Hippocampal formation (tissue), 2 donors: Measurements from ENCODE around the gene NEU3.
"Not testable (repeated sequence)": the region's sequence is repeated elsewhere in the genome, so short reads cannot be mapped to it uniquely, and the experiment has no call there.

ENCODE experiments used
- DNase-seq, 2 donors: peaks; one replicate each; lab custom pipeline; 2025; lab: John Stamatoyannopoulos, UW

NEU3 gene

DNA sequence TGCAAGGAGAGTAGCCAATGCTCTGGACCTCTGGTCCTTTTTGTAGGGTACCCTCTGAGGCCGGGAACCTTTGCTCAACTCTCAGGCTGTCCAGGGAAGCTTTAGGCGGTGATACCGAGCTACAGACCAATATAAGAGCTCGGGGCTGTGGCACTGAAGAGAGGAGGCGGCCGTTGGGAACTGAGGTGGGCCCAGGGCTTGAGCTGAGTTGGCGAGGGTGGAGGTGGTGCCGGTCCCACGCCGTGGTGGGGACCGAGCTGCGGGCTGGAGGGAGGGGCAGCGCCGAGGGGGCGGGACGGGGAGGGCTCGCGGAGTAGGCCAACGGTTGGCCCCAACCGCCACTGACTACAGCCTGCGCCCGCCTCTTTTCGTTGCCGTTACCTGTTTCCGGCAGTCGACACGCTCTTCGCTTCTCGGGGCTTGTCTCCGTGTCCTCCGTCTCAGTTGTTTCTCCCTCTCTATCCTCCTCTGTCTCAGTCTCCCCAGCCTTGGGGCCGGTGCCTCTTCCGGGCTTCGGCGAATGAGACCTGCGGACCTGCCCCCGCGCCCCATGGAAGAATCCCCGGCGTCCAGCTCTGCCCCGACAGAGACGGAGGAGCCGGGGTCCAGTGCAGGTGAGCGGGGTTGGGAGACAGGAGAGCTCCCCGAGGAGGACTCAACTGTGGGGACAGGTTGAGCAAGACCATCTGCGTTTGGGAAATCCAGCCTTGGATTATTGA is at the start of gene NEU3:
Gene NEU3, plus strand, starts transcription at position 393 of the 719 bp plus-strand sequence. Its CDS starts 128 bp downstream, at position 521.
- DNase-seq: peak; percentile 58 to 72

DNA sequence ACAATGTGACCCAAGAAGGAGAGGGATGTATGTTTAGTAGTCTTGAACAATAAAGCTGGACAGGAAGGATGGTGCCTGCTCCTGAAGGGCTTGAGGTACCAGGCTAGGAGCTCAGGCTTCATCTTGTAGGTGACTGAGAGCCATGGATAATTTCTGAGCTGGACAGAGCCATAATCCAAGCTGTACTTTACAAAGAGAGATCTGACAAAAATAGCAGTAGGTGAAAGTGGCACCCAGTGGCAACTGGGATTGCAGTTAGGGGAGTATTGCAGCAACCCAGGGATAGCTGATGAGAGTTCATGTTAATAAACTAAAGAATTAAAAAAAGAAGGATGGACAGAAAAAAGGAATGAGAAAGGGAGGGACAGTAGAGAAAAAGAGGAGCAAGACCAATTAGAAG is 47.2 kb upstream of the NEU3 start:
- DNase-seq: no peak

DNA sequence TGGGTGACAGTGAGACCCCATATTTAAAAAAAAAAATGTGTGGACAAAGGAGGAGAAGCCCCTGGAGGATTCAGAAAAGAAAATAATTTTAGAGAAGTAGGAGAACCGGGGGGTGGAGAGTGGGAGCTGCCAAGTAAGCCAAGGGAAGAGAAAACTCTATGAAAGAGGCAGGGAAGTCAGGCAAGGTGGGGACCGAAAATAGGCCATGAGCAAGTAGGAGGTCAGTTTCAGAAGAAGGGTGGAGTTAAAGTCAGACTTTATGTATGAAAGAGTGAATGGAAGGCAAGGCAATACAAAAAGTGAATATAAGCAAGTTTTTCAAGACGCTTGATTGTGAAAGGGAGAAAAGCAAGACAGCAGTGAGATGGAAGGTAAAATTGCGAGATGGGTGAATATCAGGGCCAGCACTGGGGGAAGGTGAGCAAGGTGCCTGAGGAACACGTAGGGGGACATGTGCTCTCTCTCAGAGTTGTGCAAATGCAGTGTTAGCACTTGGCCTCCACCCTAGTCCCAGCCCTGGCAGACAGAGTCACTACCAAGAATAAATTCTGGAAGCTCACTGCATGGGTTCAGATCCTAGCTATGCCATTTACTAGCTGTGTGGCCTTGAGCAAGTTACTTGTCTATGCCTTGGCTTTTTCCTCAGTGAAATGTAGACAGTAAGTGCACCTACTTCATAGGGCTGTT is 46.5 kb upstream of the NEU3 start:
- no peak for DNase-seq

DNA sequence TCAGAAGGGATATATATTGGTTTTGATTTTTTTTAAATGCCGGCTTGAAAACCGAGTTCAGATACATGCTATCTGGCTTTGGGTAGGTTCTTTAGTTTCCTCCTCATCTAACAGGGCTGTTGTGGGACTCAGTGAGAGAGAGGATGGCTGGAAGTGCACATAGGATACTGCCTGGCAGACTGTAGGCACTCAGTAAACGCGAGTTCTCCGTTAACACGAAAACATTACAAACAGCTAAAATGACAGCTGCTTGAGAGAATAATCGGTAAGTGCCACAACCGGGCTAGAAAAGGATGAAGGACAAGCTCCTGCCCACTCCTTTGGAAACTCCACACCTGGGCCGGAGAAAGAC is 40.2 kb upstream of the NEU3 start:
- DNase-seq: no peak

DNA sequence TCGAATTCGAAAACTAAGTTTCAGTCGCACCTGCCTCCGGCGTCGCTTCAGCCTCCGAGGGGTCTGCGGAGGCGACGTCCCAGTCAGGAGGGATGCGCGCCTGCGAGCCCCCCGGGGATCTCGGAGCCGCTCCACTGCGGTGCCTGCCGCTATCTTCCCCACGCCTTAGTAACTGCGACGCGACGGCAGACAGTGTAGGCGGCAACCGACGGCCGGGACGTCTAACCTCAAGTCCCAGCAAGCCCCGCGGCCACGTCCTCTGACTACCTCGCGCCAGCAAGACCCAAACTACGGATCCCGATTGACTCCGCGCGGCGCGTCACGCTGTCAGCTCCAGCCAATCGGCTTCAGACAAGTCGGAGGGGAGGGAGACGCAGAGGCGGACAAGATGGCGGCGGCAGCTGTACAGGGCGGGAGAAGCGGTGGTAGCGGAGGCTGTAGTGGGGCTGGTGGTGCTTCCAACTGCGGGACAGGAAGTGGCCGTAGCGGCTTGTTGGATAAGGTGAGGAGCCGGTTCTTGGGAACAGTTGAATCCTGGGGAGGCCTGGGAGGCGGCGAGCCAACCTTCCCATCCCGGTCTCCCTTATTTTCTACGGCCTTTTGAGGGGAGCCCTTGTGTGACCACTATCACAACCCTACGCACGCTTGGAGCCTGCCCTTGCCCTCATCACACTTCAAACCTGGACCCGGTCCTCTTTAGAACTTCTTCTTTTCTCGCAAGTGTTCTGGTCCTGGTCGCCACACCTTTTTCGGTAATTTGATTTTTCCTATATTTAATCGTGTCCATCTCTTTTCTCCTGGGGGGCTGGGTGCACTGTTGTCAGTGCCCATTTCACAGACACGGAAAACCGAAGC is 39.6 kb upstream of the NEU3 start, which contains the start of the genes SPCS2 and XRRA1:
Gene SPCS2, plus strand, starts transcription at position 369 of the 855 bp plus-strand sequence. Its CDS starts 20 bp downstream, at position 389.
Gene XRRA1, minus strand, starts transcription at position 194 of the 855 bp plus-strand sequence. CDS start 8,213 bp downstream, outside the sequence.
- DNase-seq: peak; percentile 97 to 98

- DNase-seq: no peak
These were observed 39.0 kb upstream of the NEU3 start for GRCh38 chr11:74949753-74950137.

DNA sequence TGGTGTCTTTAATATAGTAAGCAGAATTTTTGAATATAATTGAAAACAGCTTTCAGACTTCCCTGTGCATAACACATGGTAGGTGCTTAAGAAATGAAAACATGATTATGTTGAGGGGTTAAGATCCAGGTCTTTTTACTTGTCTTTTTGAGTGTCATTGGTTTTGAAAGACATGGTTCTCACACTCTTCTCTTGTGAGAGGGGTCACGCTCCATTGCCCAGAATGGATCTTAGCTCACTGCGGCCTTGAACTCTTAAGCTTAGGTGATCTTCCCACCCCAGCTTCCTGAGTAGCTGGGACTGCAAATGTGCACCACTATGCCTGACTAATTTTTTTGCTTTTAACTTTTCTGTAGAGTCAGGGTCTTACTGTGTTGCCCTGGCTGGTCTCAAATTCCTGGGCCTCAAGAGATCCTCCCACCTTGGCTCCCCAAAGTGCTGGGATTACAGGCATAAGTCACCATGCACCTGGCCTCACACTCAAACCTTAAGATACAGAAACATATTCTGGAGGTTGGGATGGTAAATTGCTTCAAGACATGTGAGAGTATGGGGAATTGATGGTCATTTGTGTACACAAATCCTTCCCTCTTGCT is 38.3 kb upstream of the NEU3 start:
- DNase-seq: no peak

- DNase-seq: no peak
These were observed 37.5 kb upstream of the NEU3 start for GRCh38 chr11:74951226-74951625.

GRCh38 chr11:74952752-74953151 is 36.0 kb upstream of the NEU3 start:
- no peak for DNase-seq

- no peak for DNase-seq
These were observed 35.3 kb upstream of the NEU3 start for GRCh38 chr11:74953451-74953850.

DNA sequence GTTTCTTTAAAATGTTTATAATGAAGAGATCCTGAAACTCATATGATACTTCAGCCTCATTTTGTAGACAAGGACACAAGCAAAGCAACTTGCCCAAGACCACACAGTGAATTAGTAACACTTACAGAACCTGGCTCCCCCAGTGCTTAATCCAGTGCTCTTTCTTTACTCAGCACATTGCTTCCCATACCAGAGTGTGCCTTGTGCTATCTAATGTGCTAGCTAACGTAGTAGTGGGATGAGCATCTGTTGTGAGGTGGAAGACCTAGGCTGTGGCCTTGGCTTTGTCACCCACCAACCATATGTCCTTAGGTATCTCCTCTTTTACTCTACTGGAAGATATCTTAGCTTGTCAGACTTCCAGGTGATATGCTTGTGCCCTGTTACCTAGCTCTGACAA is 34.5 kb upstream of the NEU3 start:
- DNase-seq: no peak

DNA sequence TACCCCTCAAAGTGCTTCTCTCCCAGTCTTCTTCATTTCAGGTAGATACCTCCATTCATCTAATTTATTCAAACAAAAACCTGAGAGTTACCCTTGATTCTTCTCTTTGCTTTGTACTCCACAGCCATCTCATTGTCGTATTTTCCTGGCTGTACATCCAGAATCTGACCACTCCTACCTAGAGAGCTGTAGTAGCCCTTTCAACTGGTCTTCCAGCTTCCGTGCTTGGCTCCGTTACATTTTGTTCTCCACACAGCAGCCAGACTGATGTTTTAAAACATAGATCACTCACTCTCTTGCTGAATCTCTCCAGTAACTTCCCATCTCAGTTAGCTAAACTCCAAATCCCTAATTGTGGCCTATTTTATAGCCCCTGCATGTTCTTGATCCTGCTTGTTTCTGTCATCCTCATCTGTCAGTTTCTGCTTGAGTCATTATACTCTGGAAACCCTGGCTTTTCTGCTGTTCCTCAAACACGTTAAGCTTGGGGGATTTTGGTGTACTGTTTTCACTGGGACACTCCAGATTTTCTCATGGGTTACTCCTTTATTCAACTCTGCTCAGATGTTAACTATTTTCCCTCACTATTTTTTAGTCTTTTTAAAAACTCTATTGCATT is 32.2 kb upstream of the NEU3 start:
- DNase-seq: no peak

DNA sequence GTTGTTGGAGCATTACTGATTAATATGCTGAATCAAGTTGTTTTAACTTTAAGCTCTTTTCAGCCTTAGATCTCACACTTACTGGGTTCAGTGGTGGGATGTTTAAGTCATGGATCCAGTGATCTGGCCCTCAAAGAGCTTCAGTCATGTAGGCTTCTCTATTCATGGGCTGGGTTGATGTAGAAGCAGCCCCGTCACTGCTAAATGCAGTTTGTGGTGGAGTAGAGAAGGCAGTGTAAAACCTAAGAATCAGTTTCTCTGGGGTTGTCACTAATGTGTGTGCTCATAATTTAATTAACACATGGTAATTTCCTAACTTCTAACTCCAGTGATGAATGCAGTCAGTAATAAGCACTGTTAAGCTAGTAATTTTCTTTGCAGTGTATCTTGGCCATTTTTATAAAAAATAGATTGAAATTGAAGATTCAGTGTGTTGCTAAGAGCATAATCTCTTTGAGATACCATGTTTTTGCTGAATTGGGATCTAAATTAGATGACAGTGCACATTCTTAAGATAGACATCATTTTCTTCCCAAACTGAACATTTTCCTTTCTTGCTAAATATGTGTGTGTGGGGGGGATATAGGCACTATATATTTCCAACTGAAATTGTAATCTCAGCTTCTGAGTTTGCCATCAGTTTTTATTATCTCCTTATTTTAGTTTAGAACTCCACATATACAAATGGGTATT is 30.6 kb upstream of the NEU3 start:
- DNase-seq: no peak

GRCh38 chr11:74960128-74960527 is 28.6 kb upstream of the NEU3 start:
- not testable (repeated sequence) for DNase-seq

DNA sequence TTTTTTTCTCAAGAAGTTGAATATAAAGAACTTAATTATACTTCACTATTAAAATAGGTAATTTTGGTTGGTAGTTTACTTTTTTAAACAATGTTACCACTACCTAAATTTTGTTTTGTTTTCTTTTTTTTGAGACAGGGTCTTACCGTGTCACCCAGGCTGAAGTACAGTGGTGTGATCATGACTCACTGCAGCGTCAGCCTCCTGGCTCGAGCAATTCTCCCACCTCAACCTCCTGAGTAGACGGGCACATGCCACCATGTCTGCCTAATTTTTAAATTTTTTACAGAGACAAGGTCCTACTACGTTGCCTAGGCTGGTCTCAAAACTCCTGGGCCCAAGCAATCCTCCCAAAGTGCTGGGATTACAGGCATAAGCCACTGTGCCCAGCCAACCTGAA is 22.1 kb upstream of the NEU3 start:
- no peak for DNase-seq

GRCh38 chr11:74970852-74971395 is 17.8 kb upstream of the NEU3 start:
- DNase-seq: no peak

DNA sequence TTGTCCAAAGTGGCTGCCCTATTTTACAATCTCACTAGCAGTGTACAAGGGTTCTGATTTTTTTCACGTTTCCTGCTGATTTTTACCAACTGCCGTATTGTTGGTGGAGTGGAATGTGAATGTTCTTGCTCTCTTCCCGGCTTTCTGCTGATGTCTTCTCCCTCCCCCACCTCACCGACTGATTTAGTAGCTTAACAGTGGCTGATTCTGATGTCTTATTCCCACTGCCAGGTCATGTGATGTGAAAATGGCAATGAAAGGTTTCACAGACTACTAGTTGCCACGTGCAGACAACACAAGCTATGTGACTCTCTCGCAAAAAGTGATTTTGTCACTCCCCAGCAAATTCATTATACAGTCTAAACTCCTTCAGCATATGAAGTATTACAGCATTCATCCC is 17.3 kb upstream of the NEU3 start:
- DNase-seq: no peak

GRCh38 chr11:74978041-74978440 is 10.7 kb upstream of the NEU3 start:
- no peak for DNase-seq

GRCh38 chr11:74980634-74981033 is 8.1 kb upstream of the NEU3 start:
- DNase-seq: no peak

- no peak for DNase-seq
These were observed 6.8 kb upstream of the NEU3 start for GRCh38 chr11:74981888-74982287.

DNA sequence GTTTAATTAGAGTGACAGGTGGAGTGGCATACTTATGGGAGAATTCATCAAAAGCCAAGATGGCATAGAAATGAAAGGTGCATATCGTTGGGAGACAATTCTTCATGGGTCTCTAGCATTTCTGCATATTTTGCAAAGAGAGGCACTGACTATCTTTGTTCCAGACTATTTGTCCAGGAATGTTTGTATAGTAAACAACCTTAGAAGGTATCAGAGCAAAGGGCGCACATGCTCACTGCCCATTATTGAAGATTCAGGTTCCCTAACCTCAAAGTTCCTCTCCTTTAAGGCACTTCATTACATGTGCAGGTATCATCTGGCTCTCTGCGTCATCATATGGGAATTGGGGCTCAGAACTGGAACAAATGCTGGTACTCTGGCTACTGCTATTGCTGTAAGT is 4.7 kb upstream of the NEU3 start:
- no peak for DNase-seq
